Activated T-cell treated with anti-CD3 and anti-CD28 coated beads, Interleukin-2, amount 50 U/mL, for 4 hours (primary cell): ENCODE data around the gene GORASP1. TPM values are rescaled to one million over a fixed set of nuclear protein-coding genes. Genes with fewer than 3 reads are reported as not detected.

Source experiments
- ATAC-seq, 2 donors: fragments of 200-7000 bp; cut with Tn5 transposase; one replicate each; pipeline ENCODE4 v1.10.0; 2021
- DNase-seq: peaks from one replicate; pipeline ENCODE4 v3.0.0-alpha.2; 2020
- H3K27me3 Mint-ChIP-seq: one replicate; pipeline ENCODE4 v1.8.0; 2021; ENCODE audit warnings: low read depth, mixed read lengths
- H3K36me3 Mint-ChIP-seq: one replicate; pipeline ENCODE4 v1.8.0; 2022; ENCODE audit warnings: mixed read lengths; ENCODE audit not compliant: insufficient read depth
- H3K4me1 Mint-ChIP-seq: one replicate; pipeline ENCODE4 v1.8.0; 2021; ENCODE audit warnings: low read depth, mixed read lengths
- H3K4me3 Mint-ChIP-seq: one replicate; pipeline ENCODE4 v1.8.0; 2021; ENCODE audit warnings: mild to moderate bottlenecking, moderate library complexity, mixed read lengths
- H3K9me3 Mint-ChIP-seq: one replicate; pipeline ENCODE4 v1.8.0; 2021; ENCODE audit warnings: mixed read lengths
- total RNA-seq, 3 donors: library from RNA; stranded (reverse); gene quantifications; one replicate each; pipeline ENCODE4 v1.2.1, GENCODE V29; 2021

GORASP1 gene
- total RNA-seq, 3 donors from 2014 or later: 31.8 to 34.7 (median 33.0) TPM

- Mint-ChIP-seq H3K36me3 (peaks cover 4% of the 10 kb centered on the region), H3K4me3 (no peak overlapping the region), H3K4me1 (peaks cover 7% of the 10 kb centered on the region), H3K27me3 (no peaks in the 10 kb centered on the region), H3K9me3 (no peaks in the 10 kb centered on the region)
- ATAC-seq (no peak), DNase-seq (no peak)
Observed at GRCh38 chr3:39134305-39134704, 26.9 kb upstream of the GORASP1 start.

GRCh38 chr3:39133822-39134221 lies 26.4 kb upstream of the GORASP1 start:
- Mint-ChIP-seq H3K9me3 (no peaks in the 10 kb centered on the region), H3K4me3 (no peak overlapping the region), H3K4me1 (peaks cover 6% of the 10 kb centered on the region), H3K36me3 (peaks cover 4% of the 10 kb centered on the region), H3K27me3 (no peaks in the 10 kb centered on the region)
- ATAC-seq (no peak), DNase-seq (no peak)

GRCh38 chr3:39133093-39133490 lies 25.7 kb upstream of the GORASP1 start:
- Mint-ChIP-seq H3K27me3 (no peaks in the 10 kb centered on the region), H3K4me1 (peaks cover 6% of the 10 kb centered on the region), H3K36me3 (peaks cover 4% of the 10 kb centered on the region), H3K9me3 (no peaks in the 10 kb centered on the region), H3K4me3 (no peak overlapping the region)
- DNase-seq: no peak
- ATAC-seq: no peak

- peaks cover 13% of the 10 kb centered on the region for H3K4me1 Mint-ChIP-seq
- ATAC-seq (no peak), DNase-seq (no peak)
- no peaks in the 10 kb centered on the region for H3K27me3 Mint-ChIP-seq
- H3K36me3 Mint-ChIP-seq: peaks cover under 1% of the 10 kb centered on the region
- no peak overlapping the region for H3K4me3 Mint-ChIP-seq
- H3K9me3 Mint-ChIP-seq: no peaks in the 10 kb centered on the region
Observed at GRCh38 chr3:39132096-39133092, 25.0 kb upstream of the GORASP1 start.

- Mint-ChIP-seq H3K9me3 (no peaks in the 10 kb centered on the region), H3K27me3 (no peaks in the 10 kb centered on the region), H3K4me3 (no peak overlapping the region), H3K4me1 (peaks cover 21% of the 10 kb centered on the region), H3K36me3 (no peaks in the 10 kb centered on the region)
- DNase-seq (no peak), ATAC-seq (no peak)
Observed at GRCh38 chr3:39130693-39131265, 23.4 kb upstream of the GORASP1 start.

- DNase-seq: no peak
Observed at GRCh38 chr3:39130026-39130425, 22.6 kb upstream of the GORASP1 start.

GRCh38 chr3:39128951-39129350 lies 21.5 kb upstream of the GORASP1 start:
- Mint-ChIP-seq H3K36me3 (no peaks in the 10 kb centered on the region), H3K4me3 (no peak overlapping the region), H3K27me3 (no peaks in the 10 kb centered on the region), H3K4me1 (peaks cover 21% of the 10 kb centered on the region), H3K9me3 (no peaks in the 10 kb centered on the region)
- DNase-seq: no peak
- ATAC-seq: no peak

More at GRCh38 chr3:39130026-39130425, 22.6 kb upstream of the GORASP1 start:
- Mint-ChIP-seq H3K4me1 (peaks cover 21% of the 10 kb centered on the region), H3K36me3 (no peaks in the 10 kb centered on the region), H3K9me3 (no peaks in the 10 kb centered on the region), H3K4me3 (no peak overlapping the region), H3K27me3 (no peaks in the 10 kb centered on the region)
- no peak for ATAC-seq

- Mint-ChIP-seq H3K9me3 (no peaks in the 10 kb centered on the region), H3K4me1 (peaks cover 21% of the 10 kb centered on the region), H3K4me3 (no peak overlapping the region), H3K36me3 (no peaks in the 10 kb centered on the region), H3K27me3 (no peaks in the 10 kb centered on the region)
- ATAC-seq: peak in 1 of 2 donors; percentile 31
- no peak for DNase-seq
Observed at GRCh38 chr3:39127908-39128304, 20.5 kb upstream of the GORASP1 start.

- DNase-seq (no peak), ATAC-seq (peak in 1 of 2 donors; percentile 39)
- no peak overlapping the region for H3K4me3 Mint-ChIP-seq
- H3K36me3 Mint-ChIP-seq: no peaks in the 10 kb centered on the region
- no peaks in the 10 kb centered on the region for H3K27me3 Mint-ChIP-seq
- peaks cover 21% of the 10 kb centered on the region for H3K4me1 Mint-ChIP-seq
- no peaks in the 10 kb centered on the region for H3K9me3 Mint-ChIP-seq
Observed at GRCh38 chr3:39127269-39127907, 20.0 kb upstream of the GORASP1 start.

GRCh38 chr3:39126532-39127071 lies 19.2 kb upstream of the GORASP1 start:
- Mint-ChIP-seq H3K4me3 (no peak overlapping the region), H3K4me1 (peaks cover 21% of the 10 kb centered on the region), H3K27me3 (no peaks in the 10 kb centered on the region), H3K9me3 (no peaks in the 10 kb centered on the region), H3K36me3 (no peaks in the 10 kb centered on the region)
- ATAC-seq (peak; percentile 43 to 70), DNase-seq (peak; percentile 48)

GRCh38 chr3:39125841-39126500 lies 18.5 kb upstream of the GORASP1 start:
- Mint-ChIP-seq H3K4me1 (peaks cover 21% of the 10 kb centered on the region), H3K36me3 (no peaks in the 10 kb centered on the region), H3K9me3 (no peaks in the 10 kb centered on the region), H3K4me3 (no peak overlapping the region), H3K27me3 (no peaks in the 10 kb centered on the region)
- ATAC-seq (no peak), DNase-seq (no peak)

GRCh38 chr3:39124876-39125840 lies 17.7 kb upstream of the GORASP1 start:
- no peak for DNase-seq

GRCh38 chr3:39122813-39123212 lies 15.4 kb upstream of the GORASP1 start:
- no peak overlapping the region for H3K4me3 Mint-ChIP-seq
- no peaks in the 10 kb centered on the region for H3K36me3 Mint-ChIP-seq
- ATAC-seq (no peak), DNase-seq (no peak)
- peaks cover 12% of the 10 kb centered on the region for H3K4me1 Mint-ChIP-seq
- no peaks in the 10 kb centered on the region for H3K27me3 Mint-ChIP-seq
- no peaks in the 10 kb centered on the region for H3K9me3 Mint-ChIP-seq

More at GRCh38 chr3:39124876-39125840, 17.7 kb upstream of the GORASP1 start:
- no peaks in the 10 kb centered on the region for H3K36me3 Mint-ChIP-seq
- no peak overlapping the region for H3K4me3 Mint-ChIP-seq
- no peaks in the 10 kb centered on the region for H3K27me3 Mint-ChIP-seq
- peaks cover 21% of the 10 kb centered on the region for H3K4me1 Mint-ChIP-seq
- no peaks in the 10 kb centered on the region for H3K9me3 Mint-ChIP-seq
- ATAC-seq: no peak
